HCT116 (cell line): ENCODE results near the gene GPR3. TPM values are rescaled to one million over a fixed set of nuclear protein-coding genes. Genes with fewer than 3 reads are reported as not detected.

Experiments used
- ATAC-seq: fragments of 200-7000 bp; cut with Tn5 transposase; 2 replicates; pipeline ENCODE4 v1.9.1; 2020; ENCODE audit warnings: mild to moderate bottlenecking, moderate library complexity
- BruUV-seq: library from RNA; stranded (reverse); fragments of 400-500 nt; replicated peaks from 2 replicates; lab custom pipeline; 2021; lab: Mats Ljungman, UMichigan
- CTCF ChIA-PET: fragments of 300-600 bp; sonication (Branson Sonifier 250); formaldehyde crosslinking; loops from one replicate; lab custom pipeline; 2021; ENCODE audit warnings: antibody characterized with exemption; lab: Charles Lee
- POLR2A ChIA-PET: fragments of 300-600, 350-600 bp; sonication (Branson Sonifier 250); formaldehyde crosslinking; loops from one replicate; lab custom pipeline; 2021; ENCODE audit warnings: antibody characterized with exemption; lab: Charles Lee
- RAD21 ChIA-PET, 2 experiments: fragments of 300-600 bp; sonication (Branson Sonifier 250); formaldehyde crosslinking; loops; one replicate each; lab custom pipeline; 2023; ENCODE audit warnings: low total read pairs in 2 of 2; ENCODE audit not compliant: uncharacterized antibody in 2 of 2, unreplicated experiment in 2 of 2, low non-redundant PET in 1 of 2; lab: Charles Lee
- DNase-seq: peaks from one replicate; pipeline ENCODE4 v3.0.0-alpha.2; 2010; ENCODE audit warnings: low read depth, low spot score
- H2AFZ ChIP-seq: fragments of 200-600 bp; shearing (Covaris generic), sonication (generic); 2 replicates; pipeline ENCODE4 v1.6.1; 2017; ENCODE audit warnings: low read depth, mixed run types, mixed read lengths, antibody characterized with exemption, low read length; ENCODE audit not compliant: poor library complexity, severe bottlenecking
- H3K27ac ChIP-seq: 2 replicates; pipeline ENCODE4 v1.5.1; 2012; ENCODE audit warnings: low read depth, low read length
- H3K27me3 ChIP-seq: fragments of 200-600 bp; sonication (generic); 2 replicates; pipeline ENCODE4 v1.6.1; 2016; ENCODE audit warnings: mixed run types, low read length, mixed read lengths; ENCODE audit not compliant: insufficient read depth
- H3K36me3 ChIP-seq, 2 experiments: fragments of 200-500 bp in 1 of 2; fragments of 200-600 bp in 1 of 2; sonication (Bioruptor generic) in 1 of 2; sonication (generic) in 1 of 2; 2 replicates each; pipeline versions ENCODE4 v1.5.1 to v1.6.1; 2014 to 2016; ENCODE audit warnings: low read length in 2 of 2, inconsistent platforms in 1 of 2, mixed read lengths in 1 of 2, mixed run types in 1 of 2; ENCODE audit not compliant: insufficient read depth in 2 of 2, control insufficient read depth in 1 of 2
- H3K4me1 ChIP-seq, 2 experiments: fragments of 200-600 bp in 1 of 2; sonication (generic) in 1 of 2; 2 replicates each; pipeline versions ENCODE4 v1.5.1 to v1.6.1; 2012 to 2017; ENCODE audit warnings: low read length in 2 of 2, inconsistent platforms in 1 of 2, mild to moderate bottlenecking in 1 of 2, mixed read lengths in 1 of 2, mixed run types in 1 of 2, moderate library complexity in 1 of 2; ENCODE audit not compliant: insufficient read depth in 2 of 2, control insufficient read depth in 1 of 2
- H3K4me2 ChIP-seq: fragments of 200-600 bp; sonication (generic); 2 replicates; pipeline ENCODE4 v1.6.1; 2017; ENCODE audit warnings: mixed run types, low read length, mixed read lengths
- H3K4me3 ChIP-seq, 2 experiments: fragments of 200-600 bp in 1 of 2; sonication (generic) in 1 of 2; replicated peaks in 1 of 2; 2 replicates each; pipeline ENCODE4 v1.5.1; 2011 to 2016; ENCODE audit warnings: low read length in 2 of 2, control low read depth in 1 of 2, low read depth in 1 of 2, mild to moderate bottlenecking in 1 of 2, mixed read lengths in 1 of 2, mixed run types in 1 of 2
- H3K79me2 ChIP-seq: fragments of 200-600 bp; sonication (generic); 2 replicates; pipeline ENCODE4 v1.6.1; 2017; ENCODE audit warnings: mild to moderate bottlenecking, mixed run types, low read length, moderate library complexity, mixed read lengths; ENCODE audit not compliant: insufficient read depth
- H3K9ac ChIP-seq: fragments of 200-600 bp; sonication (generic); 2 replicates; pipeline ENCODE4 v1.6.1; 2016; ENCODE audit warnings: low read length, mixed read lengths
- H3K9me2 ChIP-seq: fragments of 200-600 bp; sonication (generic), shearing (Covaris generic); 2 replicates; pipeline ENCODE4 v1.6.1; 2017; ENCODE audit warnings: mixed run types, mild to moderate bottlenecking, moderate library complexity; ENCODE audit not compliant: insufficient read depth
- H3K9me3 ChIP-seq, 2 experiments: fragments of 200-500 bp in 1 of 2; fragments of 200-600 bp in 1 of 2; sonication (Bioruptor generic) in 1 of 2; sonication (generic) in 1 of 2; 2 replicates each; pipeline ENCODE4 v1.6.1; 2014 to 2017; ENCODE audit warnings: low read length in 2 of 2, mixed read lengths in 2 of 2, inconsistent platforms in 1 of 2, low read depth in 1 of 2, mild to moderate bottlenecking in 1 of 2, mixed run types in 1 of 2, moderate library complexity in 1 of 2; ENCODE audit not compliant: control insufficient read depth in 1 of 2, insufficient read depth in 1 of 2
- H4K20me1 ChIP-seq: fragments of 200-600 bp; sonication (generic), shearing (Covaris generic); 2 replicates; pipeline ENCODE4 v1.6.1; 2017; ENCODE audit warnings: mixed run types, mild to moderate bottlenecking, moderate library complexity; ENCODE audit not compliant: insufficient read depth
- CBX3 ChIP-seq: IDR thresholded peaks from 2 replicates; pipeline ENCODE4 v1.6.1; 2012; ENCODE audit warnings: low read depth
- CEBPB ChIP-seq: IDR thresholded peaks from 2 replicates; pipeline ENCODE4 v1.6.1; 2012; ENCODE audit warnings: low read depth
- EGR1 ChIP-seq: IDR thresholded peaks from 2 replicates; pipeline ENCODE4 v1.6.1; 2012; ENCODE audit warnings: low read depth
- EZH2phosphoT487 ChIP-seq: fragments of 200-600 bp; IDR thresholded peaks from 2 replicates; pipeline ENCODE4 v1.6.1; 2018; ENCODE audit warnings: antibody characterized with exemption, borderline replicate concordance
- POLR2A ChIP-seq: IDR thresholded peaks from 2 replicates; pipeline ENCODE4 v1.7.0; 2011; ENCODE audit warnings: borderline replicate concordance; ENCODE audit not compliant: insufficient read depth, insufficient read length; ENCODE audit errors: extremely low read depth
- POLR2AphosphoS5 ChIP-seq: IDR thresholded peaks from 2 replicates; pipeline ENCODE4 v1.6.1; 2011; ENCODE audit warnings: mild to moderate bottlenecking, low read depth, low read length, moderate library complexity
- SP1 ChIP-seq: IDR thresholded peaks from 2 replicates; pipeline ENCODE4 v1.6.1; 2012; ENCODE audit warnings: low read depth
- SRF ChIP-seq: IDR thresholded peaks from 2 replicates; pipeline ENCODE4 v1.6.1; 2012; ENCODE audit warnings: low read depth
- ZFX ChIP-seq: fragments of 450-650 bp; IDR thresholded peaks from 2 replicates; pipeline ENCODE4 v1.6.1; 2017
- intact Hi-C: fragments of 100-400 bp; cut with micrococcal nuclease; formaldehyde crosslinking; loops from 2 replicates; pipeline ENCODE4 v1.10.0; 2022
- total RNA-seq: library from RNA; stranded (reverse); gene quantifications from one replicate; pipeline ENCODE4 v1.2.1, GENCODE V29; 2021; ENCODE audit not compliant: unreplicated experiment
- TF ChIP-seq, protein P1 (sequence below): IDR thresholded peaks from 2 replicates; pipeline ENCODE4 v1.6.1; 2011; ENCODE audit warnings: mild to moderate bottlenecking, low read length, moderate library complexity; ENCODE audit not compliant: insufficient replicate concordance; ENCODE audit errors: extremely low read depth
- TF ChIP-seq, protein P2 (sequence below): IDR thresholded peaks from 2 replicates; pipeline ENCODE4 v1.6.1; 2012; ENCODE audit warnings: low read depth

GPR3 gene
- total RNA-seq, 1 experiment from 2014 or later = 2.8 TPM

DNA sequence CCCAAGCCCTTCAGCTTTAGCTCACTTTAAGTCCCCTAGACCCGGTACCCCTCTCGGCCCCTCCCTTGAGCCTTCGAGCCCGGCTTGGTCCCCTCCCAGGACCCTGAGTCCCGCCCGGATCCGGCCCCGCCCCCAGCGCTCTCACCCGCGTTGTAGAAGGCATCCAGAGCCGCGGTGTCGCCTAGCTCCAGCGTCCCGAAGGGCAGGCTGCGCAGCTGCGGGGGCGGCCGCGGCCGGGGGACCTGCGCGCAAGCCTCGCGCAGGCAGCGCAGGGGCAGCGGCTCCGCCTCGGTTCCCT, 26.4 kb upstream of the GPR3 start:
- RAD21 ChIA-PET = interaction anchor here in 1 of 2 experiments (0.6 kb wide), 1 partner anchor 59 kb away, joined by 7 read pairs; no protein-coding TSS in a partner anchor
- Histone ChIP-seq H3K79me2 (peaks cover 3% of the 10 kb centered on the region; the same call in 1 of the 2 replicates), H3K36me3 (peaks cover 0 to 4% of the 10 kb centered on the region in 2 experiments; a peak in 1 of 4 replicates), H3K27me3 (no peaks in the 10 kb centered on the region), H3K9me2 (no peaks in the 10 kb centered on the region), H2AFZ (peak overlapping the region; percentile 68), H3K4me1 (peaks cover 12 to 32% of the 10 kb centered on the region in 2 experiments), H3K4me2 (peak overlapping the region; percentile 95), H3K9ac (peak overlapping the region; percentile 78), H4K20me1 (no peaks in the 10 kb centered on the region), H3K27ac (peak overlapping the region; percentile 100), H3K4me3 (peak overlapping the region; percentile 67 to 69), H3K9me3 (no peaks in the 10 kb centered on the region)
- intact Hi-C loops = no loop called here
- peak; percentile 72 for ATAC-seq
- no TSS peak for BruUV-seq
- POLR2A ChIA-PET = interaction anchor here (0.6 to 2.6 kb wide), 17 partner anchors 8 to 367 kb away, joined by 3 to 26 read pairs (median 4); partner anchors contain the start of genes CD164L2, GPR3 and SYTL1
- peak; percentile 51 for DNase-seq
- TF ChIP-seq, protein P1, sequence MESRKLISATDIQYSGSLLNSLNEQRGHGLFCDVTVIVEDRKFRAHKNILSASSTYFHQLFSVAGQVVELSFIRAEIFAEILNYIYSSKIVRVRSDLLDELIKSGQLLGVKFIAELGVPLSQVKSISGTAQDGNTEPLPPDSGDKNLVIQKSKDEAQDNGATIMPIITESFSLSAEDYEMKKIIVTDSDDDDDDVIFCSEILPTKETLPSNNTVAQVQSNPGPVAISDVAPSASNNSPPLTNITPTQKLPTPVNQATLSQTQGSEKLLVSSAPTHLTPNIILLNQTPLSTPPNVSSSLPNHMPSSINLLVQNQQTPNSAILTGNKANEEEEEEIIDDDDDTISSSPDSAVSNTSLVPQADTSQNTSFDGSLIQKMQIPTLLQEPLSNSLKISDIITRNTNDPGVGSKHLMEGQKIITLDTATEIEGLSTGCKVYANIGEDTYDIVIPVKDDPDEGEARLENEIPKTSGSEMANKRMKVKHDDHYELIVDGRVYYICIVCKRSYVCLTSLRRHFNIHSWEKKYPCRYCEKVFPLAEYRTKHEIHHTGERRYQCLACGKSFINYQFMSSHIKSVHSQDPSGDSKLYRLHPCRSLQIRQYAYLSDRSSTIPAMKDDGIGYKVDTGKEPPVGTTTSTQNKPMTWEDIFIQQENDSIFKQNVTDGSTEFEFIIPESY = no peak
- TF ChIP-seq EGR1 (peak; percentile 92), EZH2phosphoT487 (no peak), SP1 (0 out of 2 replicates have a peak, but pooled peaks have one; percentile 10), ZFX (0 out of 2 replicates have a peak, but pooled peaks have one; percentile 47), POLR2A (peak; percentile 22), SRF (no peak), CEBPB (no peak), POLR2AphosphoS5 (peak; percentile 23; the same call in 1 of the 2 replicates), CBX3 (no peak)
- TF ChIP-seq, protein P2, sequence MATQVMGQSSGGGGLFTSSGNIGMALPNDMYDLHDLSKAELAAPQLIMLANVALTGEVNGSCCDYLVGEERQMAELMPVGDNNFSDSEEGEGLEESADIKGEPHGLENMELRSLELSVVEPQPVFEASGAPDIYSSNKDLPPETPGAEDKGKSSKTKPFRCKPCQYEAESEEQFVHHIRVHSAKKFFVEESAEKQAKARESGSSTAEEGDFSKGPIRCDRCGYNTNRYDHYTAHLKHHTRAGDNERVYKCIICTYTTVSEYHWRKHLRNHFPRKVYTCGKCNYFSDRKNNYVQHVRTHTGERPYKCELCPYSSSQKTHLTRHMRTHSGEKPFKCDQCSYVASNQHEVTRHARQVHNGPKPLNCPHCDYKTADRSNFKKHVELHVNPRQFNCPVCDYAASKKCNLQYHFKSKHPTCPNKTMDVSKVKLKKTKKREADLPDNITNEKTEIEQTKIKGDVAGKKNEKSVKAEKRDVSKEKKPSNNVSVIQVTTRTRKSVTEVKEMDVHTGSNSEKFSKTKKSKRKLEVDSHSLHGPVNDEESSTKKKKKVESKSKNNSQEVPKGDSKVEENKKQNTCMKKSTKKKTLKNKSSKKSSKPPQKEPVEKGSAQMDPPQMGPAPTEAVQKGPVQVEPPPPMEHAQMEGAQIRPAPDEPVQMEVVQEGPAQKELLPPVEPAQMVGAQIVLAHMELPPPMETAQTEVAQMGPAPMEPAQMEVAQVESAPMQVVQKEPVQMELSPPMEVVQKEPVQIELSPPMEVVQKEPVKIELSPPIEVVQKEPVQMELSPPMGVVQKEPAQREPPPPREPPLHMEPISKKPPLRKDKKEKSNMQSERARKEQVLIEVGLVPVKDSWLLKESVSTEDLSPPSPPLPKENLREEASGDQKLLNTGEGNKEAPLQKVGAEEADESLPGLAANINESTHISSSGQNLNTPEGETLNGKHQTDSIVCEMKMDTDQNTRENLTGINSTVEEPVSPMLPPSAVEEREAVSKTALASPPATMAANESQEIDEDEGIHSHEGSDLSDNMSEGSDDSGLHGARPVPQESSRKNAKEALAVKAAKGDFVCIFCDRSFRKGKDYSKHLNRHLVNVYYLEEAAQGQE = no peak
- CTCF ChIA-PET = interaction anchor here (0.5 to 3.3 kb wide), 19 partner anchors 8 to 509 kb away, joined by 3 to 28 read pairs (median 5); partner anchors contain the start of genes CD164L2, GPR3 and SYTL1
